ENCODE measurements around the gene SRSF7.

- no peak for TF ChIP-seq POLR2AphosphoS5 (IDR thresholded peaks at IDR 0.05; ENCODE audit: low read depth, low read length)
- no peak for TF ChIP-seq POLR2A (IDR thresholded peaks at IDR 0.05; ENCODE audit: low read depth, low read length)
Observed at GRCh38 chr2:38754506-38754905, 3.3 kb upstream of the SRSF7 start.

All from GM12892 (cell line).